Erythroblast (primary cell): ENCODE results near the gene NSUN4.
A peak's percentile ranks its signal among the peaks of the same experiment; 100 is the strongest.
"Not testable (repeated sequence)": the region's sequence is repeated elsewhere in the genome, so short reads cannot be mapped to it uniquely, and the experiment has no call there.

ENCODE experiments used
- DNase-seq, 2 experiments: peaks; one replicate each; lab custom pipeline; 2025; lab: John Stamatoyannopoulos, UW
- GATA1 ChIP-seq: IDR thresholded peaks from 2 replicates; pipeline ENCODE4 v1.6.1; 2011; ENCODE audit warnings: low read depth, mild to moderate bottlenecking, control low read depth, low read length, moderate library complexity
- POLR2A ChIP-seq: IDR thresholded peaks from 2 replicates; pipeline ENCODE4 v1.6.1; 2011; ENCODE audit warnings: mild to moderate bottlenecking, low read length

Gene NSUN4

GRCh38 chr1:46315669-46316403 is 24.8 kb upstream of the NSUN4 start:
- no peak for DNase-seq
- no peak for TF ChIP-seq GATA1
- no peak for TF ChIP-seq POLR2A

GRCh38 chr1:46317323-46317722 is 23.3 kb upstream of the NSUN4 start:
- DNase-seq, result no peak
- TF ChIP-seq GATA1, result no peak
- TF ChIP-seq POLR2A, result no peak

GRCh38 chr1:46319301-46319700 is 21.3 kb upstream of the NSUN4 start:
- DNase-seq, result not testable (repeated sequence)

GRCh38 chr1:46319960-46320914 is 20.4 kb upstream of the NSUN4 start:
- DNase-seq, result not testable (repeated sequence)

- DNase-seq, result not testable (repeated sequence)
Measured at GRCh38 chr1:46322191-46322590, 18.4 kb upstream of the NSUN4 start.

- DNase-seq, result not testable (repeated sequence)
Measured at GRCh38 chr1:46325285-46326076, 15.1 kb upstream of the NSUN4 start.

GRCh38 chr1:46328182-46328581 is 12.4 kb upstream of the NSUN4 start:
- not testable (repeated sequence) for DNase-seq

- DNase-seq, result not testable (repeated sequence)
Measured at GRCh38 chr1:46329807-46330206, 10.8 kb upstream of the NSUN4 start.

GRCh38 chr1:46330381-46330780 is 10.2 kb upstream of the NSUN4 start:
- DNase-seq, result not testable (repeated sequence)

GRCh38 chr1:46331786-46332540 is 8.6 kb upstream of the NSUN4 start:
- not testable (repeated sequence) for DNase-seq

- peak; percentile 26 to 33 for DNase-seq
- TF ChIP-seq GATA1, result no peak
- TF ChIP-seq POLR2A, result no peak
Measured at GRCh38 chr1:46333300-46334029, 7.1 kb upstream of the NSUN4 start.

- no peak for DNase-seq
- no peak for TF ChIP-seq POLR2A
- no peak for TF ChIP-seq GATA1
Measured at GRCh38 chr1:46334030-46334384, 6.6 kb upstream of the NSUN4 start.

GRCh38 chr1:46335081-46335480 is 5.5 kb upstream of the NSUN4 start:
- no peak for TF ChIP-seq GATA1
- no peak for TF ChIP-seq POLR2A
- no peak for DNase-seq

- DNase-seq, result not testable (repeated sequence)
Measured at GRCh38 chr1:46337409-46337808, 3.2 kb upstream of the NSUN4 start.
